Hepatocyte (in vitro differentiated cells): ENCODE results near the gene LIN9.

Source experiments
- CTCF ChIP-seq: fragments of 200-600 bp; sonication (generic); IDR thresholded peaks from 2 replicates; pipeline ENCODE4 v1.5.1; 2016; ENCODE audit warnings: antibody characterized with exemption, mild to moderate bottlenecking; ENCODE audit not compliant: poor library complexity
- EZH2phosphoT487 ChIP-seq: fragments of 200-600 bp; sonication (generic); IDR thresholded peaks from one replicate; pipeline ENCODE4 v1.6.1; 2018; ENCODE audit warnings: antibody characterized with exemption, mild to moderate bottlenecking, low read depth, moderate library complexity; ENCODE audit not compliant: unreplicated experiment, severe bottlenecking

GRCh38 chr1:226185141-226186036 is 123.6 kb downstream of the LIN9 start:
- TF ChIP-seq CTCF (no peak), EZH2phosphoT487 (no peak)
